Fibroblast of skin of right quadriceps (primary cell): ENCODE data around the gene SRCIN1.

ENCODE experiments used
- DNase-seq: peaks from one replicate; pipeline ENCODE4 v3.0.0-alpha.2; 2013

Gene SRCIN1

DNA sequence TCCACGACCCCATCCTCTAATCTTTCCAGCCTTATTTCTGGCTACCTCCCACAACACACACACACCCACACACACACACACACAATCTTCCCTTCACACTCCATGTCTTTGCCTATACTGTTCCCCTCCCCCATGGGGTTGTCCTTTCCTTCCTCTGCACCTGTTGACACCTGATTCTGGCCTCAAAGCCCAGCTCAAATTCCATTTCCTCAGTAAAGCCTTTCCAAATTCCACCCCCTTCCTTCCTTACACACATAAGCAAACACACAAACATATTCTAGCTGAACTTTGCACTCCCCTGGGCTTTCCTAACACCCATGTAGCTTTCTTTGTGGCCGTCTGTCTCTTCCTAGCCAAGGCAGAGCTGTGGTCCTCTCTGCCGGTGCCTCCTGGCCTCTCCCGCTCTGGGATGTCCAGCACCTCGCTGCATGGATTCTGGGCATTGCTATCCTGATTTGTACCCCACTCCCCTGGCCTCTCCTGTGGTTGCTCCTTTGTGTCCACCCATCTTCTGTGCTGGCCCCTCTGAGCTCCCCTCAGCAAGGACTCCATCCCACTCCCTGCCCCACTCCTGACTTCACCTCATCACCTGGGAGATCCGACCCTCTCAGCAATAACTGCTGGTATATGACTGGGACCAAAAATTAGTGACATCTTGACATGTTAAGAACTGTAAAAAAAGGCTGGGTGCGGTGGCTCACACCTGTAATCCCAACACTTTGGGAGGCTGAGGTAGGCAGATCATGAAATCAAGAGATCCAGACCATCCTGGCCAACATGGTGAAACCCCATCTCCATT, 8.4 kb upstream of the SRCIN1 start:
- no peak for DNase-seq

DNA sequence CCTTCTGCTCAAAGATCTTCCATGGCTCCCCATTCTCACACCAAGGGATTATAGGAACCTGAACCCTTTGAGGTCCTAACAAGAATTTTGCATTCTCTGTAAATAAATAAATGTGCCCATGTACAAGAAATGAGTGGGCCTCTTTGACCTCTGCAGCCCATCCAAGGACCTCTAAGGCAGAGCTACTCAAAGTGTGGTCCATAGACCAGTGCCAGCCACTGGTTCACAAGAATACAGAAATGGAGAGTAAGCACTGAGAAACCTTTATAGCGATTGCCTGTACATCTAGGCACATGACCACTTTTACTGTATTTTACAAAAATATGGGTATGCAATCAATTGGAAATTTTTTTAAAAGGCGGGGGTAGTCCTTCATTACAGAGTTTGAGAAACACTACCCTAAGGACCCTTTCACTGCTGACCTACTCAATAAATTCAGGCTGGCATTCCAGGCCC, 7.8 kb upstream of the SRCIN1 start:
- DNase-seq = no peak

DNA sequence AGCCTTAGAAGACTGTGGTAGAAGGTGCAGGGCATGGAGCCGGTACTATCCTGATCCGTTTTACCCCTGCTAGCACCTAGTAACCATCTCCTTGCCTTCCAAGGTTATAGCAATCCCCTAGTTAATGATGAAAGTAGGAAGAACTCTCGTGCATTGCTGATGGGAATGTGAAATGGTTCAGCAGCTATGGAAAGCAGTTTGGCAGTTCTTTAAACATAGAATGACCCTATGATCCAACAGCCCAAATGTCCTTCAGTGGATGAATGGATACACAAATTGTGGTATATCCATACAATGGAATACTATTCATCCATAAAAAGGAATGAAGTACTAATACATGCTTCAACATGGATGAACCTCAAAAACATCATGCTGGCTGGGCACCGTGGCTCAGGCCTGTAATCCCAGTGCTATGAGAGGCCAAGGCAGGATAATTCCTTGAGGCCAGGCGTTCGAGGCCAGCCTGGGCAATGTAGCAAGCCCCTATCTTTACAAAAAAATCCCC, 6.2 kb upstream of the SRCIN1 start:
- no peak for DNase-seq

DNA sequence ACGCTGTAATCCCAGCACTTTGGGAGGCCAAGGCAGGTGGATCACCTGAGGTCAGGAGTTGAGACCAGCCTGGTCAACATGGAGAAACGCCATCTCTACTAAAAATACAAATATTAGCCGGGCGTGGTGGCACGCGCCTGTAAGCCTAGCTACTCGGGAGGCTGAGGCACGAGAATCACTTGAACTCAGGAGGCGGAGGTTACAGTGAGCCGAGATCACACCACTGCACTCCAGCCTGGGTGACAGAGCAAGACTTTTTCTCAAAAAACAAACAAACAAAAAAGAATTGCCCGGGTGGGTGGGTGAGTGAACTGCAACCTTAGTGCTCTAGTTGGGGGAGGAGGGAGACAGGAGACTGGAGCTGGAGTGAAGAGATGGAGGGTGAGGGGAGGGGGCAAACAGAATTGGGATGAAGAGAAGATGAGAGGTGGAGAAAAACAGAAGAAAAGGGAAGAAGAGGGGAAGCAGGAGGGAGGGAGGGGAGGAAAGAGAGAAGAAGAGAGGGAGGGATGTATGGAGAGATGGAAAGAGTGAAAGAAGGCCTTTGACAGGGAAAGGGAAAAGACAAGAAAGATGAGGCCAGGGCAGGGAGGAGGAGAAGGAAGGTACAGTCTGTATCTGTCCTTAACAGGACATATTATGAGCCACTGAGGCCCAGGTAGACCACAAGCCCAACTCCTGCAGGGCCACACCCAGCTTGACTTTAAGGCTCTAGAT, 5.5 kb upstream of the SRCIN1 start:
- DNase-seq = no peak

DNA sequence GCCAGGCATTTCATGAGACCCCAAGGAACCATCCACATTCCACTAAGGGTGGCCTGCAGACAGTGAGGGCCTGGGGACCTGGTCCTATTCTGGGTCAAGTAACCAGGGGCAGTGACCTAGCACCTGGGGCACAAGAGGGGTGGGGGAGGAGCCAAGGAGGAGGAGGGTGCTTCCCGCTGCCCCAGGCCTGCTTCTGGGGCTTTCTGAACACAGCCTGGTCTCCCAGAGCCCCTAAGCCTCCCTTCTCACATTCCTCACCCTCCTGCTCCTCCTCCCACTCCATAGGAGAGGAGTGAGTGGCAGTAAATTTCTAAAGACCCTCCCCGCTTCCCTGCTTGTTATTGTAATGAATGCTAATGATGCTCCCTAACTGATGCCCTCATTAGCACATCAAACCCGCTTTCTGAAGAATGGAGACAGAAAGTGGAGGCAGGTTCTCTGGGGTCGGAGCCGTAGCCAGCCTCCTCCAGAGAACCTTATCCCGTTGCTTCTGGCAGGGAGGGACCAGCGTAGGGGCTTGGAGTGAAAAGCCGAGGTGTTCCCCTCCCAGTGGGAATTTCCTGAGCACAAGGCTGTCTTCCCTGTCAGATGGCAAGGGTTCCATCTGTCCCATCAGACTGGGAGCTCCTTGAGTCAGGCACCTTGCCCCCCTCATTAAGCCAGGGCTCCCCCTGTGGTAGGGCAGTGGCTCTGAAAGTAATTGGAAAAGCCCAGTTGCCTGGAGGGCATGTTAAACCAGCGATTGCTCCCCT, 3.7 kb upstream of the SRCIN1 start:
- DNase-seq = no peak

DNA sequence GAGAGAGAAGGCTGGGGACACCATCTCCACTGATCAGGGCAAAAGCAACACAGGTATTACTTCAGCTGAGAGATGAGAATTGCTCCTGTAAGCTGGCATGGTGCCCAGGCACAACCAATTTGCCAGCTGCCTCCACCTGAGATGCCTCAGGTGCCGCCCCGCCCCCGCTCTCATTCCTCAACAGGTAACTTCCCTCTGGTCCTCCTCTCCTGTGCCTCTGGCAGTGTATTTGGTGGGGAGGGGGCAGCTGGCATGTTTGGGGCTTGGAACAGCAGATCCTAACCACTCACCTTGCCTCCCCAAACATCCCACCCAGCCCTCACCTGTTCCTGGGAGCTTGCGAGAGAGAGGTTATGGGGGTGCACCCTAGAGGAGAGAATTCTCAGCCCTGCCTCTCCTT, 2.9 kb upstream of the SRCIN1 start:
- DNase-seq = no peak

DNA sequence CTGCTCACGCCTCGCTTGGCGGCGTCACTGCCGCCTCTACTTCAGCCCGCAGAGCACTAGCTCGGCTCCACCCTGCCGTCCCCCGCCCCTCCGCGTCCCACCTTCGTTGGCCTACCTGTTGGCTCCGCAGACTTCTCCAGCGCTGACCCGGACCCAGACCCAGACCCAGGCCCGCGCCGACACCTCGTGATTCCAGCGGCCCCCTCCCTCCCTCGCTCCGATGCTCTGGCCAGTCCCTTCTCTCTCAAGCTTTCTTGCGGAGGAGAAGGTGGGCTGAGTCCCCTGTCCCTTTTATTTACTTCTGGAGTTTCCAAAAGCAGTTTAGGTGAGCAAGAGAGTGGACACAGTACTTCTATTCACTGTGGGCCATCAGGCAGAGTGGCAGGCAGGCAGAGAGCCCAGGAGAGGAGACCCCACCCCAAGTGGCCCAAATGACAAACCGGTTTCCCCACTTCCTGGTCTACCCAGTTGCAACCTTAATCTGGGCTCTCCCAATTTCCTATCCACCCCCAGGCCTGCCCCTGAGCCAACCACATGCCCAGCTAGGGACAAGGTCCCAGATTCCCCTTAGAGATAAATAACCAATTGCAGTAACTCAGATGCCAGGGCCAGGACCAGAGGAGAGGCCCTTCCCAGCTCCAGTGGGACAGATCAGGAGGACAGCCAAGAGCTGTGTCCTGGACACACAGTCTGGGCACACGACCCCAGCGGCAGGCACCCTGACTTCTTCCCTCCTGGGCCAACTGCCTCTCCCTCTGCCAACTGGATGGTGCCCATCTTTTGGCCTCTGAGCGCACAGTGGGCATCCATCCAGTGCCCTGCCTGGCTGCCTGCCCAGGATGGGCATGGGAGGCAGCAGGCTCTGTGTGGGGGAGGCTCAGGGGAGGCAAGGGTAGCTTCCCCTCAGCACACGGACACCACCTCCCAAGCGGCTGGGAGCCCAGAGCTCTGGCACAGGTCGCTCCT, 1.2 kb upstream of the SRCIN1 start:
- no peak for DNase-seq

DNA sequence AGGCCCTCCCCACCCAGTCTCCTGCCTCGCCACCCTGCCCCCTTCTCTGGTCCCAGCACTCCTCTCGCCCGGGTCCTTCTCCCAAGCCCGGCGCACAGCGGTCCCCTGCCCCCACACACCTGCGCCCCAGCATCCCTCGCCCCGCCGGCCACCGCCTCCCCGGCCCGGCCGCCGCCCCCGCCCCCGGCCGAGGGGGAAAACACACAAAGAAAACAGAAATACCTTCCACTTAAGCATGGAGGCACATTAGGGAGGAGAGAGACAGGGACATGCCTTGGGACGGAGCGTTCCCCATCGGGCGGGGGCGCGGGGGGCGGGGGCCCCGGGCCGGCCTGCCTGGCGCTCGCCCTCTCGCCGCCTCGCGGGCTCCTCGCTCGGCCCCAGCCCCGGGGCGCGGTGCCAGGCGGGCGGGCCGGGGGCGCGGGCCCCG, 326 bp downstream of the SRCIN1 start:
- DNase-seq = no peak

DNA sequence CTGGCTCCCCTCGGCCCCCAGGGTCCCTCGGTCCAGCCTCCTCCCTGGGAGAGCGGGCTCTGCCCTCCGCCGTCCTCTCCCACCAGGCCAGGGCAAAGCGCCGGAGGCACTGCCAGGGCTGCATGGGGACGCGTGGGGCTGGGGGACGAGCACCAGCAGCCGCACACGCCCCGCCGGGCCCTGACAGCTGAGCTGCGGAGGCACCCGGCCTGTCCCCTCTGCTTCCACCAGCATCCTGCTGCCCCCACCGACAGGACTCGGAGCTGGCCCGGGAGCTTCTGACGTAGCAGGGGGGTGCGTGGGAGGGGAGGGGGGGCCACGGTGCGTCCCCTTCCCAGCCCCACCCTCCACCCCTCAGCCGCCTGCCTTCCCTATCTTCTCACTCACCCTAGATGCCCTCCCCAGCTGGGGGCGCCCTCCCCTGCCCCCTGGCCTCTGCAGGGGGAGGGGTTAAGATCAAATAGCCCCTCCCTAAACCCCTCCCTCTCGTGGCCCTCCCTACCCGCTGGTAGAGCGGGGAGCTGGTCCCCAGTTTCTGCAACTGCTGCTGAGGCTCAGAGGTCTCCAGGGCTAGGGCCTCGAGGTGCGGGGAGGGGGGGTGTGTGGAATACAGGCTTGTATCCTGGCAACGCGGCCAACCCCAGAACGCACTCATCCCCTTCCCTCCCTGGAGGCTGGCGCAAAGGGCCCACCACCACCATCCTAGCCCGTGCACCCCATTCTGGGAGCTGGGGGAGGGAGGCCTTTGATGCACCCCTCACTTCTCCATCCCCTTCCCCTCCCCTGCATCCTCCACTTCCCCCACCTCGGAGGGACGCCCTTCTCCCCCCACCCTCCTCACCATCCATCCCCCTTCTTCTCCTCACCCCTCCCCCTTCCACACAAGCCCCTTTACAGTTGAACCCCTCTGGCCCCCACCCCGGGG, 1.0 kb downstream of the SRCIN1 start:
- DNase-seq = no peak

DNA sequence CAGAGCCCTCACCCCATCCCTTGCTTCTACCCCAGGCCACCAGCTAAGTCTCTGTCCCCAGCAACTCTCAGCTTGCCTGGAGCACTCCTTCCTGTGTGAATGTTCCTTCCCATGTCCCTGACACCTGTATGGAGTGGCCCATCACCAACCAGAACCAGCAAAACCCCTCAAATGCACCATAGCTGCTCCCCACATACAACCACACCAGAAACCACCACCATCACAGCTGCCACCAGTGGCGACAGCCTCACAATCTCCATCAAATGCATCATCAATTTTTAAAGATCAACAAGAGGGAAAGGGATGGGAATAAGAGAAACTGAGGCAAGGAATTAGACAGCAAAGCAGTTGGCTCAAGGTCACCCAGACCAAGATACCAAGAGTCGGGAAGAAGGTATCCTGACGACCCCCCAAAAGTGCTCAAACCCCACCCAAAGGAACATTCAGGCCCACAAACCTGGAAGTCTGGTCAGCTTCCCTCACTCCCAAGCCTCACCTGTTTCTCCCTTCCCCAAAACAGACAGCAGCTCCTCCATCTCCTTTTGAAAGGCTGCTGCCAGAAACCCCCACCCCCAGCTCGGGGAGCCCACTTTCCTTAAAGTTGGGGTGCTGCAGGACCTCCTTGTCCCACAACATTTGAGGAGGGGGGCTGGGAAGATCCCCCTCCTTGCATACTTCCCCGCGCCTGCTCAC, 1.8 kb downstream of the SRCIN1 start:
- DNase-seq = no peak

DNA sequence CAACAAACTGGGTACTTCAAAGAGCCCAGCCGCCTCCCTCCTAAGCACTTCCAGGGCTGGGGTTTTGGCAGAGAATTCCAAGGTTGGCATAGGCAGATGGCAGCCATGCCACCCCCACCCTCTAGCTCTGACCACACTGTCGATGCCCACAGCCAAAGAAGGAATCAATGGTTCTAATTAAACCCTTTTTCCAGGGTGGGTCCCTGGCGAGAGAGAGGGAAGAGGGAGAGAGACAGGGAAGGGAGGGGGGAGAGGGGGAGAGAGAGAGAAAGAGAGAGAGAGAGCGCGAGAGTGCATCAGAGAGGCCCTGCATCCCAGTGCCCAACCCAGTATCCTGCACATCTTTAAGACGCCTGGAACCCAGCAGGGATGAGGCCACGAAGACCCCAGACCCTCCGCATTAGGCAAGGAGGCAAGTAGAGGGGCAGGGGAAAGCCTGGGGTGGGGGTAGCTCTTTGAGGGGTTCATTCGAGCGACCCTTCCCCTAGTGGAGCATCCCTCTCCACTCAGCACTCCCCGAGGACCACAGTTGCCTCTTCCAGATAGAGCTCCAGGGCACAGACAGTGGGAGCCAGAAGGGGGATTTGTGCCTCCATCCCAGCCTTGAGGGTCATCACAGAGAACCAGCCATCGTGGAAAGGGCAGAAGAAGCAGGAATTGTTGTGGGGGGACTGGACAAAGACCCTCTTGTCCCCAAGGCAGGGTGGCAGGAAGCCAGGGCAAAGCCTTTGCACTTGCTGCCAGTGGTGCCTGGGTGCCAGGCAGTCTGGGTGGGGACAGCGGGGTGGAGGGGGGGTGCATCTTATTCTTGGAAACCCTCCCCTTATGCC, 2.6 kb downstream of the SRCIN1 start:
- DNase-seq = no peak

DNA sequence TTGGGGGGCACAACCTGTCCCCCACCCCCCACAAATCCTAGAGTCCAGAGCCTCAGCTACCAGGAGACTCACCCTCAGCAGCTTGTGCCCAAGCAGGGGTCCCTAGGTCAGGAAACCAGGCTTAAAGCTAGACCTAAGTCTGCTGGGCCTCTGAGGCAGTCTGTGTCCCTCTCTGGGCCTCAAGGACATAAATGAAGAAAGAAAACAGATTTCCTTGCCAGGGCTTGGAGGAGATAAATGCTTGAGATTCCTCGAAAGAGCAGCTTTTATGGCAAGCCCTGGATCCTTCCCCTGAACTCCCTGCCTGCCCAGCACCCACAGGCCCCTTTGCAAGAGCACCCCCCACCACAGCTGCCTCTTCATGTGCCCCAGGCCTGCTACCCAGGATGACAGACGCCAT, 3.3 kb downstream of the SRCIN1 start:
- no peak for DNase-seq

DNA sequence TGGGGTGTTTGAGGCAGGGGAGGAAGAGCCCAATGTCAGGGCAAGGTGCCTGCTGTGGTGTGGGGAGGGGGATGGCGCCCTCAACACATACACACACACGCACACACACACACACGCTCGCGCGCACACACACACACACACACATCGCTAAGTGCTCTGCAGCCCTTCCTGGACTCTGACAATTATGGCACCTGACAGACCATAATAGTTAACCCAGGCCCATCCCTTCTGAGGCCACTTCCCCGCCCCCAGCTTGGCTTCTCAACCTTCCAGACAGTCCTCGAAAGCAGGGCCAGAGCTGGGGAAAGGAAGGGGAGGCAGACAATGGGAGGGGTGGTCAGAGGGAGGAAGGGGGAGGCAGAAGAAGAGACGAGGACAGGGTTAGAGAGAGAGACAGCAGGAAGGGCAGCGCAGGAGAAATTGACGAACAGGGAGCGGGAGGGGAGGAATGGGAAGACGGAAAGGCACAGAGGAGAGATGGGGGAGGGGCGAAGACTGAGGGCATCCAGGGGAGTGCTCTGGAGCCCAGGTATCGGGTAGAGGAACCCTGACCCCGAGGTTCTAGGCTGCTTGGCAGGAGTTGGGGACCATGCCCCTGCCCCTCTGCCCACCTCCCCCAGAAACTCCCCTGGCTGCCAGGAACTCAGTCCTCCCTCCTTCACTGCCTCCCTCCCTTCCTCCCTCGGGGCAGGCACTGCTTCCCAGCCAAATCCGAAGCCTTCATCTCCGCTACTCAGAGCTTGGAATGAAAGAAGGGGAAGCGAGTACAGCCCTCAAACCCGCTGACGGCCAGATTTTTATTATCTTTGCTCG, 4.0 kb downstream of the SRCIN1 start:
- DNase-seq = no peak

DNA sequence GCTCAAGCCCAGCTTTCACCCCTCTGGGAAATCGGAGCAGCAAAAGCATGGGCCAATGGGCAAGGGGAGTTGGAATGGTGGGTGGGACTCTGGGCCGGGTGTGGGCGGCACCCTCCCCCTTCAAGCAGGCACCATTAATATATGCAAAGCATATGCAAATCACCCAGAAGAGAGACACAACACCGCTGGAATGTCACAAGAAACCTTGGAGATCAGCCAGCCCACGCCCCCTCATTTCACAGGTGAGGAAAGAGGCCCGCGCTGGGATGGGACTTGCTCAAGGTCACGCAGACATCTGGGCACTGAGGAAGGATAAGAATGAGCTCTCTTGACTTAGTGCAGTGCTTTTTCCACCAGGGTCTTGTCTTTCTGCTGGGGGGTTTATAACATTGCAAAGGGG, 4.8 kb downstream of the SRCIN1 start:
- no peak for DNase-seq

DNA sequence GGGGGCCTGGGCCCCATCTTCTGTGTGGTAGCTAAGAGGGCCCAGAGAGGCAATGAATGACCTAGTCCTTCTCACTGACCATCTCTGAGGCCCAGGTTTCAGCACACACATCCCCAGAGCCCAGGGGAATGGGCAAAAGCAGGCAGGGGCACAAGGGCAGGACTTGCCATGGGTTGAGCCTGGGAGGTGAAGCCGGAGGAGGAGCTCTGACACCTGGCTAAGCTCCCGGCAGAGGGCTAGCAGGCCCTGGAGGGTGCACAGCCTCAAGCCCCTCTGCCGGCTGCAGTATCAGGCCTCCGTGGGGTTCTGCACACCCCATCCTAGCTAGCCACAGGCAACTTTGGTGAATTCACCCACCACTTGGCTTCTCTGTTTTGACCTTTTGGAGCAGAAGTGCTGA, 5.3 kb downstream of the SRCIN1 start:
- no peak for DNase-seq

DNA sequence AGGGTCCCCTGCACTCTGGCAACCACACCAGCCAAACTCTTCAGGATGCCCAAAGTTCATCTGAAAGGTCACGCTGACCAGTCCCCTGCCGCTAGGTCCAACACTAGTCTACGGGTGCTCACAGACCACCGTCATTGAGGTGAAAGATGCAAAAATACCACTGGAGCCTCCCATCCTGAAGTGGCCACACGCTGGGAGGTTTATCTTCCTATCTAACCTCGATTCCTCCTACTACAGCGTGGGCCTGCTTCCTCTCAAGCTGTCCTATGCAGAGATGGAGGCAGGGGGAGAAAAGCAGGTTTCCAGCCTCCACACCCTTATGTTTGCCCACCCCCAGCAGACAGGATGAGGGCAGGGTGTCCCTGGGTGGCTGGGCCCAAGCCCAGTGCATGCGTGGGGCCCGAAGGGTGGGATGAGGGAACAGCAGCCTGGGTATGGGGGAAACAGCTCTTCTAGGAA, 6.3 kb downstream of the SRCIN1 start:
- DNase-seq = no peak

DNA sequence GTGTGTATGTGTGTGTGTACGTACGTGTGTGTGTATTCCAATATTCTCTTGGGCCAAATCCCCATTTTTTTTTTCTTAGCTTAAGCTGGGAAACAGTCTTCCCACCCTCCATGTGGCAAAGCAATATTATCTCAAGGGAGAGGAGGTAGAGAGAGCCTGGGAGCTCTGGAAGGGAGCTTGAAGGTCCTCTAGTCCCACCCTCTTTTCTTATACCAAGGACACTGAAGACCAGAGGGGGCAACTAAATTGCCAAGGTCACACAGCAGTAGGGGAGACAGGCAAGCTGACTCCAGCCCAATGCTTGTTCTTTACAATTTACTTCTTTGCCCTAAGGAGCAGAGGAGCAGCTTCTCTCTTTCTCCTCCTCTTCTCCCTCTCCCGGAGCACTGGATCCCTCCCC, 6.8 kb downstream of the SRCIN1 start:
- no peak for DNase-seq

DNA sequence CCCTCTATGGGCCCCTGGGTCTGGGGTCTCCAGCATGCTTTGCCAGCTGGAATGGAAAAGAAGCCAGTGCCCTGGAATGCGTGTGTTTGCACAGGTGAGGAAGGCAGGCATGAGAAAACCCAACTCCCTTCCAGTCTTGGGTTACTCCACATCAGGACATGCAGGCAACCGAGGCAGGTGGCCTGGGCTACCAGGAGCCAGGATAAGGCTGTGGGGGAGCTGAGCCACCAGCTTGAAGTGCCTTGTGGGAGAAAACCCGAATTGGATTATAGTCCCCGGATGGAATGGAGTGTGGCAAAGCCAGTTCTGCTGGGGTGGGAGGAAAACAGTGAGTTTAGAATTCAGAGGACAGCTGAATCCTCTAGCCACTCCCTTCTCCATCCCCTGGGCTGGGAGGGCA, 7.2 kb downstream of the SRCIN1 start:
- peak; percentile 54 for DNase-seq

DNA sequence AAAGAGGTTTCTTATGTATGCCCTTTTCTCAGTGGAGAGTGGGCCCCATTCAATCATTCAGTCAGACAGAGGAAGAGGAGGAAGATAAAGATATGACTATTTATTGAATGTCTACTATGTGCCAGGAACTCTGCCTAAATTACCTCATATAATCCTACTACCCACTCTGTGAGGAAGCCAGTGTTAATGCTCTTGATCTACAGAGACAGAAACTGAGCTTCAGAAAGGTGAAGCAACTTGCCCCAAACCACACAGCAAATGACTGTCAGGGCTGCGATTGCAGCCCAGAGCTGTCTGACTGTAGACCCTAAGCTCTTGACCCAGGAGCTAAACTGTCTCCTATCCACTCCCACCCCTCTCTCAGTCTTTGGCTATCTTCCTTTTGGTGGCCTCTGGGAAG, 8.4 kb downstream of the SRCIN1 start:
- DNase-seq = no peak
